ENCODE results near the gene MED25. TPM values are rescaled to one million over a fixed set of nuclear protein-coding genes. Genes with fewer than 3 reads are reported as not detected.
"Not testable (repeated sequence)": the region's sequence is repeated elsewhere in the genome, so short reads cannot be mapped to it uniquely, and the experiment has no call there.

MED25 gene
- polyA plus RNA-seq, 2 of the 4 experiments (the other 2 are of a cell fraction) = 20.4 to 40.1 TPM

DNA sequence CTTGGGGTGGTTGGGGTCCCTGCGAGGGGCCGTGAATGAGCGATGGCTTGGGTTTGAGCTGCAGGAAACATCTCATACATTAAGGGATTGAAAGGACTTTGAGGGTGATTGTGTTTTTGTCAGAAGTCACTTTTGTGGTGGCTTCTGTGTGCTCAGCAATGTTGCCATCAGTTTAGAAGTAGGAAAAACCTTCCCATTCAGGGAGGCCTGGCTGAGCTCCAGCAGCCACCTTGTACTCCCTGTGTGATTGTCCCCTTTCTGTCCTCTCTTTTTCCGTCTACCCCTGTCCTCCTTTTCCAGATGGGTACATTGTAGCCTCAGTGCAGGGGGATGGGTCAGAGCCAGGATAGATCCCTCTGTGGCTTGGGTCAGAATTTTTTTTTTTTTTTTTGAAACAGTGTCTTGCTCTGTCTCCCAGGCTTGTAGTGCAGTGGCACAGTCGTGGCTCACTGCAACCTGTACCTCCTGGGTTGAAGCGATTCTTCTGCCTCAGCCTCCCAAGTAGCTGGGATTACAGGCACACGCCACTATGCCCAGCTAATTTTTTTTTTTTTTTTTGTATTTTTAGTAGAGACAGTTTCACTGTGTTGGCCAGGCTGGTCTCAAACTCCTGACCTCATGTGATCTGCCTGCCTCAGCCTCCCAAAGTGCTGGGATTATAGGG lies 1.5 kb downstream of the MED25 start:
- peak overlapping the region; percentile 67 for H3K4me3 ChIP-seq
- WGBS (ENCODE audit: missing lambda C conversion rate) = 91% methylated on average over 7 of the region's 7 CpGs
- H3K27ac ChIP-seq = peak overlapping the region in 1 of 2 experiments; percentile 95; a peak in 3 of 6 replicates
- H3K4me1 ChIP-seq = peaks cover 15% of the 10 kb centered on the region; the same call in 2 of the 3 replicates
- not testable (repeated sequence) for ATAC-seq; FAIRE-seq; H3K9me3 ChIP-seq; DNase-seq (ENCODE audit: low read depth in 1 of 2, low spot score in 1 of 2)
- H3K4me2 ChIP-seq = peak overlapping the region; percentile 97
- ChIA-PET CTCF (interaction anchor here (0.6 to 3.4 kb wide), 7 partner anchors 13 to 147 kb away, joined by 3 to 10 read pairs (median 4); no protein-coding TSS in a partner anchor), POLR2A (interaction anchor here (0.6 to 1.1 kb wide), 2 partner anchors 14 to 110 kb away, joined by 3 read pairs; partner anchors contain the start of genes ATF5 and NUP62)

DNA sequence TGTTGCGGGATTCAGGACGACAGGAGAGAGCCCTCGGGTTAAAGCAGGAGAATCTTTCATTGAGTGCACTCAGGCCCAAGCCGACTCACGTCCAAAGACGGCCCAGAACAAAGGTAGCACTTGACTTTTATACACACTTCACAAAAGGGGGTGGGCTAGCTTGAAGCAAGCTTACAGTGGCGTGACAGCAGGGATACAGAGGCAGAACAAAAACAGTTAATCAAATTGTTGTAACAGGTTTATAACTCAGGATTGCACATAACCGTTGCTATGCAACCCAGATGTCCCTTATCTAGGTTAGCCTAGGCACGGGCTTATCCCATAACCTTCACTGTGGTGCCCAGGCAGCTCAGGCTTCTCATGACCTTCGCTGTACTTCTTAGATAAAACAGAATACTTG lies 2.0 kb downstream of the MED25 start:
- no peak overlapping the region for H3K4me3 ChIP-seq
- 88% methylated on average over 10 of the region's 10 CpGs for WGBS (ENCODE audit: missing lambda C conversion rate)
- POLR2A ChIA-PET = no interaction called here
- no peak for FAIRE-seq
- no peak overlapping the region for H3K27ac ChIP-seq
- no peak overlapping the region for H3K4me2 ChIP-seq
- no peak for ATAC-seq
- H3K9me3 ChIP-seq = no peaks in the 10 kb centered on the region
- no peak for DNase-seq (ENCODE audit: low read depth in 1 of 2, low spot score in 1 of 2)
- peaks cover 15% of the 10 kb centered on the region; the same call in 2 of the 3 replicates for H3K4me1 ChIP-seq
- CTCF ChIA-PET = interaction anchor here (1.8 to 3.4 kb wide), 3 partner anchors 12 to 148 kb away, joined by 6 to 10 read pairs (median 8); no protein-coding TSS in a partner anchor
- TF ChIP-seq NPAS2 (CRISPR knock-in tag; IDR thresholded peaks at IDR 0.05; ENCODE audit: borderline replicate concordance) (no peak), MAZ (IDR thresholded peaks at IDR 0.05; ENCODE audit: borderline replicate concordance, low read depth, low read length) (no peak), ZC3H11A (IDR thresholded peaks at IDR 0.05) (no peak), CHD2 (IDR thresholded peaks at IDR 0.05; ENCODE audit: low read length, partially characterized antibody) (no peak), EHF (CRISPR knock-in tag; IDR thresholded peaks at IDR 0.05) (no peak), KDM5A (IDR thresholded peaks at IDR 0.05) (no peak), NR3C1 (IDR thresholded peaks at IDR 0.05) (no peak), JUNB (IDR thresholded peaks at IDR 0.05) (no peak), SMC3 (IDR thresholded peaks at IDR 0.05) (no peak), PHF8 (IDR thresholded peaks at IDR 0.05; ENCODE audit: borderline replicate concordance, low read depth) (no peak), FOSB (CRISPR knock-in tag; IDR thresholded peaks at IDR 0.05) (no peak), CEBPB (IDR thresholded peaks at IDR 0.05) (no peak), TP53 (CRISPR knock-in tag; IDR thresholded peaks at IDR 0.05) (no peak), RCOR1 (IDR thresholded peaks at IDR 0.05; ENCODE audit: low read depth, low read length) (no peak), CHD4 (IDR thresholded peaks at IDR 0.05; ENCODE audit: borderline replicate concordance) (no peak), MAX (IDR thresholded peaks at IDR 0.05) (no peak), POLR2AphosphoS2 (conservative IDR thresholded peaks at IDR 0.05; ENCODE audit: low read length) (no peak)
- TF ChIP-seq, protein P1, sequence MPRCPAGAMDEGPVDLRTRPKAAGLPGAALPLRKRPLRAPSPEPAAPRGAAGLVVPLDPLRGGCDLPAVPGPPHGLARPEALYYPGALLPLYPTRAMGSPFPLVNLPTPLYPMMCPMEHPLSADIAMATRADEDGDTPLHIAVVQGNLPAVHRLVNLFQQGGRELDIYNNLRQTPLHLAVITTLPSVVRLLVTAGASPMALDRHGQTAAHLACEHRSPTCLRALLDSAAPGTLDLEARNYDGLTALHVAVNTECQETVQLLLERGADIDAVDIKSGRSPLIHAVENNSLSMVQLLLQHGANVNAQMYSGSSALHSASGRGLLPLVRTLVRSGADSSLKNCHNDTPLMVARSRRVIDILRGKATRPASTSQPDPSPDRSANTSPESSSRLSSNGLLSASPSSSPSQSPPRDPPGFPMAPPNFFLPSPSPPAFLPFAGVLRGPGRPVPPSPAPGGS (IDR thresholded peaks at IDR 0.05) = no peak
- TF ChIP-seq, protein P2, sequence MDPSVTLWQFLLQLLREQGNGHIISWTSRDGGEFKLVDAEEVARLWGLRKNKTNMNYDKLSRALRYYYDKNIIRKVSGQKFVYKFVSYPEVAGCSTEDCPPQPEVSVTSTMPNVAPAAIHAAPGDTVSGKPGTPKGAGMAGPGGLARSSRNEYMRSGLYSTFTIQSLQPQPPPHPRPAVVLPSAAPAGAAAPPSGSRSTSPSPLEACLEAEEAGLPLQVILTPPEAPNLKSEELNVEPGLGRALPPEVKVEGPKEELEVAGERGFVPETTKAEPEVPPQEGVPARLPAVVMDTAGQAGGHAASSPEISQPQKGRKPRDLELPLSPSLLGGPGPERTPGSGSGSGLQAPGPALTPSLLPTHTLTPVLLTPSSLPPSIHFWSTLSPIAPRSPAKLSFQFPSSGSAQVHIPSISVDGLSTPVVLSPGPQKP (IDR thresholded peaks at IDR 0.05; ENCODE audit: low read depth, low read length) = no peak

GRCh38 chr19:49823472-49823871 lies 5.4 kb downstream of the MED25 start:
- WGBS (ENCODE audit: missing lambda C conversion rate) = 86% methylated on average over 12 of the region's 12 CpGs

More at GRCh38 chr19:49823472-49823871, 5.4 kb downstream of the MED25 start:
- no peak overlapping the region for H3K4me2 ChIP-seq
- H3K9me3 ChIP-seq = no peaks in the 10 kb centered on the region
- FAIRE-seq (no peak), DNase-seq (ENCODE audit: low read depth in 1 of 2, low spot score in 1 of 2) (no peak), ATAC-seq (no peak)
- ChIA-PET CTCF (interaction anchor here (0.6 to 1.8 kb wide), 2 partner anchors 106 to 497 kb away, joined by 5 read pairs; no protein-coding TSS in a partner anchor), POLR2A (interaction anchor here (0.5 kb wide), 1 partner anchor 85 kb away, joined by 3 read pairs; no protein-coding TSS in a partner anchor)
- peaks cover 8% of the 10 kb centered on the region; the same call in 2 of the 3 replicates for H3K4me1 ChIP-seq
- TF ChIP-seq, protein P3, sequence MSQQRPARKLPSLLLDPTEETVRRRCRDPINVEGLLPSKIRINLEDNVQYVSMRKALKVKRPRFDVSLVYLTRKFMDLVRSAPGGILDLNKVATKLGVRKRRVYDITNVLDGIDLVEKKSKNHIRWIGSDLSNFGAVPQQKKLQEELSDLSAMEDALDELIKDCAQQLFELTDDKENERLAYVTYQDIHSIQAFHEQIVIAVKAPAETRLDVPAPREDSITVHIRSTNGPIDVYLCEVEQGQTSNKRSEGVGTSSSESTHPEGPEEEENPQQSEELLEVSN (IDR thresholded peaks at IDR 0.05; ENCODE audit: borderline replicate concordance, low read depth) = no peak
- TF ChIP-seq ZNF302 (CRISPR knock-in tag; IDR thresholded peaks at IDR 0.05) (no peak), NFE2L2 (conservative IDR thresholded peaks at IDR 0.05; ENCODE audit: low read length) (no peak), HOXA7 (CRISPR knock-in tag; IDR thresholded peaks at IDR 0.05) (no peak), NR3C1 (IDR thresholded peaks at IDR 0.05) (no peak), HOXB13 (CRISPR knock-in tag; IDR thresholded peaks at IDR 0.05; ENCODE audit: low read depth) (no peak)
- TF ChIP-seq, protein P4, sequence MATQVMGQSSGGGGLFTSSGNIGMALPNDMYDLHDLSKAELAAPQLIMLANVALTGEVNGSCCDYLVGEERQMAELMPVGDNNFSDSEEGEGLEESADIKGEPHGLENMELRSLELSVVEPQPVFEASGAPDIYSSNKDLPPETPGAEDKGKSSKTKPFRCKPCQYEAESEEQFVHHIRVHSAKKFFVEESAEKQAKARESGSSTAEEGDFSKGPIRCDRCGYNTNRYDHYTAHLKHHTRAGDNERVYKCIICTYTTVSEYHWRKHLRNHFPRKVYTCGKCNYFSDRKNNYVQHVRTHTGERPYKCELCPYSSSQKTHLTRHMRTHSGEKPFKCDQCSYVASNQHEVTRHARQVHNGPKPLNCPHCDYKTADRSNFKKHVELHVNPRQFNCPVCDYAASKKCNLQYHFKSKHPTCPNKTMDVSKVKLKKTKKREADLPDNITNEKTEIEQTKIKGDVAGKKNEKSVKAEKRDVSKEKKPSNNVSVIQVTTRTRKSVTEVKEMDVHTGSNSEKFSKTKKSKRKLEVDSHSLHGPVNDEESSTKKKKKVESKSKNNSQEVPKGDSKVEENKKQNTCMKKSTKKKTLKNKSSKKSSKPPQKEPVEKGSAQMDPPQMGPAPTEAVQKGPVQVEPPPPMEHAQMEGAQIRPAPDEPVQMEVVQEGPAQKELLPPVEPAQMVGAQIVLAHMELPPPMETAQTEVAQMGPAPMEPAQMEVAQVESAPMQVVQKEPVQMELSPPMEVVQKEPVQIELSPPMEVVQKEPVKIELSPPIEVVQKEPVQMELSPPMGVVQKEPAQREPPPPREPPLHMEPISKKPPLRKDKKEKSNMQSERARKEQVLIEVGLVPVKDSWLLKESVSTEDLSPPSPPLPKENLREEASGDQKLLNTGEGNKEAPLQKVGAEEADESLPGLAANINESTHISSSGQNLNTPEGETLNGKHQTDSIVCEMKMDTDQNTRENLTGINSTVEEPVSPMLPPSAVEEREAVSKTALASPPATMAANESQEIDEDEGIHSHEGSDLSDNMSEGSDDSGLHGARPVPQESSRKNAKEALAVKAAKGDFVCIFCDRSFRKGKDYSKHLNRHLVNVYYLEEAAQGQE (IDR thresholded peaks at IDR 0.05) = no peak
- H3K27ac ChIP-seq = no peak overlapping the region
- H3K4me3 ChIP-seq = no peak overlapping the region

All from A549 (cell line).